GM18951 (cell line): ENCODE measurements around the gene TMEM87A.

Experiments
- POLR2A ChIP-seq: IDR thresholded peaks from 4 replicates; pipeline ENCODE4 v1.6.1; 2011; ENCODE audit warnings: mild to moderate bottlenecking; ENCODE audit not compliant: insufficient read length, insufficient read depth; ENCODE audit errors: extremely low read depth
- in situ Hi-C: fragments of 300-500 bp; cut with MboI; formaldehyde crosslinking; loops from one replicate; pipeline ENCODE4 v1.12.0; 2022; ENCODE audit warnings: low sequenced_read_pairs, mixed read lengths, inconsistent platforms; ENCODE audit not compliant: unreplicated experiment

The TMEM87A gene

DNA sequence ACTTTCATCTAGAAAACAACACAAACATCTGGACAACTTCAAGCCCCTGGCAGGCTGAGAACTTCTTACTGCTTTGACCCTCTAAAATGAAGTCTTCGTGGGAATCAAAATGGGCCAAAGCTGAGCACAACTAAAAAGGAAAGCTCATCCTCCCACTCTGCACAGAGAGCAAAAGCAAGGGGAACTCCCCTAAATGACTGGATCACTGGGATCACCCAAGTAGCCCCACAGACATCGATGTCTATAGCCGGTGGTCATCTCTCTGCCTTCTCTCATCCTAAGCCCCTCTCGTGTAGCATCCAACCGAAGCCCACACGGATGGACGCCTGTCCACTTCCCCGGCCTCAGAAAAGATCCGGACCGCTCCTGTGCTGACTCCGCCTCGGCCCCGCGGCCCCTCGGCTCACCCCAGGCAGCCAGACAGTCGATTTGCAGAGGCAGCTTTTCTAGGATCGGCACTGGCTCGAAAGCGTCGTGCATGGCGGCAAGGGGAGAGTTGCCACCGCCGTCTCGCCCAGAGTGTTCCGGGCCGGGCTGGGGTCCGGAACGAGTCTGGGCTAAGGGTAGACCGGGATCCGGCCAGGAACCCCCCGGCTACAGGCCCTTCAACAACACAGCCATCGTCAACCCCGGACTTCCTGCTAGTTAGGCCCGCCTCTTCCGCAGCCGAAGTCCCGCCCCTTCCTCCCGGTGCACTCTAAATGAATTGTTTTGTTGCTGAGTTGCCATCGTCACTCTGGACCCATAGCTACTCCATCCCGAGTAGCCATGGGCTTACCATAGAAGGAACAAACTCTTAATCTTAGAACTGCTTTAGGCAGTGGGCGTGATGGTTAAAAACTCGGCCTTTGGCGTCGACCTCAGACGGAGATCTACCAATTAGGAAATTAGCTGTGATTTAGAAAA, 65.3 kb downstream of the TMEM87A start, which contains the start of gene VPS39:
TSS of gene VPS39 (minus strand) at position 631 of the 906 bp plus-strand sequence. CDS start at position 480, 151 bp downstream.
- peak; percentile 82 for TF ChIP-seq POLR2A
- in situ Hi-C loops: no loop called here

DNA sequence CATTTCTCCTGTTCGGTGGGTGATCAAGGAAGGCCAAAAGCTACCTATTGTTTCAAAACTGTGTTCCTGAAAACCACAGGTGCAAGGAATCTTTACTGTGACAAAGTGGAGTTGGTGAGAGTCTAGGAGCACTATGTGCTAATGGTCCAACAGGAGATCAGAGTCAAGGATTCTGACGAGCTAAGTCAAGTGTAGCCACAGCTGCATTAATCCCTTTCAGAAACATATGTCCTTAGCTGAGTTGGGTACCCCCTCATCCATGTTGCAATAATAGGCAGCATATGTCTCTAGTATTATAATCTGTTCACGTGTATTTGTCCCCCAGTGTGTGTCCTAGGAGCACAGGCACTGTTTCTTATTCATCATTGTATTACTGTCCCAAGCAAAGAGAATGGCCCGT, 66.8 kb downstream of the TMEM87A start:
- TF ChIP-seq POLR2A: no peak
- in situ Hi-C loops: no loop called here

DNA sequence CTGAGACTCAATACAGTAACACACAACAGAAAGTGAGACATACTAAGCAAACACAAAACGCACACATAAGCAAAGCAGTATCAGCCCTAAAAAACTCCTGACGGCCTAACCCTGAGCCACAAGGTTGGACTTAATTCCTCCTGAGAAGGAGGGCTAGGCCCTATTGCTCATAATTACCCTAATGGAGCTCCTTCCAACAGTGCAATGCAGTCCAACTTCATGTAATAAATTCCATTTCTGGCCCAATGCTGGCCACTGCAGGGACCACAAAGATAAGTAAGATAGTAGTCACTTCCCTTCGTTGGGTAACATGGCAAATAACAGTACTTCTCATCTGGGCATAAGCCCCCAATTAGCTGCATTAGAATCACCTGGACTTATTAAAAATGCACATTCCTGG, 69.3 kb downstream of the TMEM87A start:
- in situ Hi-C loops: no loop called here
- no peak for TF ChIP-seq POLR2A

DNA sequence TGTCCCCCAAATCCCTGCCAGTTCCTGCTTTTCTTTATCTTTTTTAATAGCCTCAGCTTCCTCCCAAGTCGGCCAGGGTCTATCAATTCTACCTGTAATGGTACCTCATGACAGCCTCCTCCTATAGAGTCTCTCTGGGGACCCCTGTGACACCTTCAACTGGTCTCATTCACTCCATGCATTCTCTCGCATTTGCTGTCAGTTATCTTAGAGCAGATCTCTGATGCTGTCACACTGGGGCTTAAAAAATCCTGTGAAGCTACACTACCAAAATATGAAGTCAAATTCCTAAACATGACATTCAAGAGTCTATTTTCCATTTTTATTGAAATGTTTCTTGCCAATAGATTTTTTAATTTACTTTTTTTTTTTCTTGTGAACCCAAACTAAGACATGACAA, 70.6 kb downstream of the TMEM87A start:
- in situ Hi-C loops: no loop called here
- no peak for TF ChIP-seq POLR2A

DNA sequence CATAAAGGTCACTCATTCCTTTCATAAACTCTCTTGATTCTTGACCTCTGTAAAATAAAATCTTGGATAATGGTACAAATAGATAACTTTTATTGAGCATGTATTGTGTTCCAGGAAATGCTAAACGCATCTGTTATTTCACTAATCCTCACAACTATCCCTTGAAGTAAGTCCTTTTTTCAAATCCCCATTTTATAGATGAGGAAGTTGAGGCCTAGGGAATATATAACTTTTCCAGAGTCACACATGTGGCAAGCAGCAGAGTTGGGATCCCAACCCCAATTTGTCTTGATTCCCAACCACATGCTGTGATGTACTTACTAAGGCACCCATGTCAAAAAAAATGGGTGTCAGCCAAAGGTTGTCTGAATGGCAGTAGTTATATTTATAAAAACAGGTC, 71.4 kb downstream of the TMEM87A start:
- in situ Hi-C loops: no loop called here
- no peak for TF ChIP-seq POLR2A

DNA sequence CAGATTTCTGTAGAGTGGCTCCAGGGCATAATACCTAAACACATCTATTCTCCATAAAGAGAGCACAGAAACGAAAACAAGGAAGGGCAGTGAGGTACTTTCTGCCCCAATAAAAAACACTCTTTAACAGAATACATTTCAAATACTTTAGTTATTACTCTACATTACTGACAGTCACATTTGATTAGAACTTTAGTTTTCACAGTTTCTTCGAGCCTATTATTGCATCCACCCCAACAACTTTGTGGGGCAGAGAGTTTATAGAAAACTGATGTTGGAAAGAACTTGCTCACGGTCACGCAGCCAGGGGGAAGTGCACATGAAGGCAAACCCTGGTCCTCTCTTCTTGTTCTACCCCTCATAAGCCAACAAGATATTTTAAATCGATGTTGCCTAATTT, 74.1 kb downstream of the TMEM87A start:
- in situ Hi-C loops: no loop called here
- no peak for TF ChIP-seq POLR2A

DNA sequence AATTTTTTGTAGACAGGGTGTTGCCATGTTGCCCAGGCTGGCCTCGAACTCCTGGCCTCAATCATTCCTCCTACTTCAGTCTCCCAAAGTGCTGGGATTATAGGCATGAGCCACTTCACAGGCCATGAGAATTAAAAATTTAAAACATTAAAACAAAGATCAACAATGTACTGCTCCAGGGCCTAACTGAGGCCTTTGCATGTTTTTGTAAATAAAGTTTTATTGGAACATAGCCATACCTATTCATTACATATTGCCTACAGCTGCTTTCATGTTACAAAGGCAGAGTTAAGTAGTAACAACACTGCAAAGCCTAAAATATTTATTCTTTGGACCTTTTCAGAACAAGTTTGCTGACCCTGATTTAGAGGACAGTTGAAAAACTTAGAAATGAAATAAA, 74.7 kb downstream of the TMEM87A start:
- in situ Hi-C loops: no loop called here
- no peak for TF ChIP-seq POLR2A

DNA sequence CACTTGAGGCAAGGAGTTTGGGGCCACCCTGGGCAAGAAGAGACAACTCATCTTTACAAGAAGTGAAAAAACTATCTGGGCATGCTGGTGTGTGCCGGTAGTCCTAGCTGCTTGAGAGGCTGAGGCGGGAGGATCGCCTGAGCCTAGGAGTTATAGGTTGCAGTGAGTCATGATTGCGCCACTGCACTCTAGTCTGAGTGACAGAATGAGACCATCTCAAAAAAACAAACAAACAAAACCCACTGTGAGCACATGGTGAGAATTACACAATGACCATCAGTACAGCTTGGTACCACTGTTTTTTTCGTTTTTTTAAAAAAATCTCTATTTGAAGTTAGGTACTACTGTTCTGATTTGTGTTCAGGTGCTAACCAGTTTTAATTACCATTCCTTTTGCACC, 78.7 kb downstream of the TMEM87A start:
- in situ Hi-C loops: no loop called here
- no peak for TF ChIP-seq POLR2A

DNA sequence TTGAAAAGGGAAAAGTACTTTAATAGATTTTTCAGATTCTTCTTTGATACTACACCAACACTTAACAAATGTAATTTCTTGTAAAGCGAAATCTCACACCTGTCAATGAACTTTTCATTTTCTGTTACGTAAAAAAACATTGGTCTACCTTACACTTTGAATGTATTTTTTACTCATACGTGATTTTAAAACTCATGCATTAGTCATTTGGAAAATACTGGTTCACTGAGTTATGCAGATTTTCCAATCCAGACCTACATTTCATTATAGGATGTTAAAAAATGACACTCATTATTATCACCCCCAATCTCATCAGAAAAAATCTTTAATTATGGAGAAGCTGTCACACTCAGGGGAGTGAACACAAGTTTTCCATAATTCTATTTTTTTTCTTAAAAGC, 79.8 kb downstream of the TMEM87A start:
- TF ChIP-seq POLR2A: no peak
- in situ Hi-C loops: no loop called here

DNA sequence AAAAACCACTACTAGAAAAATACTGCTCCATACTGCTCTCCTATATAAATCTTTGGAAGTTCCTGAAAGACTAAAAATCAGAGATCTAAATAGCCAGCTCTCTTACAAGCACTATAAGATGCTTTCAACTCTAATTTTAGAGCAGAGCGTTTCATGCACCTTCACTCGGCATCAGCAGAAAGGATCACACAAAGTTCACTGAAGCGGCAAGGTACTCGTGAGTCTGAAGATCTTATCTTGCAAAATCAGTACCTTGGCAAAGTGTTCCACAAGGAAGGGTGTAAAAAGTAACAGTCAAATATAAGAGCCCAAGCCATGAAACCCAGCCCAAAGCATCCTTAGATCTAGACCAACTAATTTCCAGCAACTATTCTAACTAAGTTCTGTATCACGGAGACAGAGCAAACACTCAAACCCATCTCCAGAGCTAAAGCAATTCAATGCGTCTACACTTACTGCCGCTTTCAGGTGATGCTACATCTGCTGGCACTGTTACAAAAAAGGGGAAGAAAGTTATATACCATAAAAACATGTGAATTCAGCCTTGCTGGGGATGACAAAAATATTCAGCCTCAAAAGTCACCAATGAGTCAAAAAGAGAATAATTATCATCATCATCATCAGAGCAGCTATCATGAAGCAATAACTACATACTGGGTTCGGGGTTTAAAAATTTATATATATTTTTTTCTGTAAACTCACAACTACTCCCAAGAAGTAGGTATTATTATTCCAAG, 81.5 kb downstream of the TMEM87A start:
- no peak for TF ChIP-seq POLR2A
- in situ Hi-C loops: no loop called here

DNA sequence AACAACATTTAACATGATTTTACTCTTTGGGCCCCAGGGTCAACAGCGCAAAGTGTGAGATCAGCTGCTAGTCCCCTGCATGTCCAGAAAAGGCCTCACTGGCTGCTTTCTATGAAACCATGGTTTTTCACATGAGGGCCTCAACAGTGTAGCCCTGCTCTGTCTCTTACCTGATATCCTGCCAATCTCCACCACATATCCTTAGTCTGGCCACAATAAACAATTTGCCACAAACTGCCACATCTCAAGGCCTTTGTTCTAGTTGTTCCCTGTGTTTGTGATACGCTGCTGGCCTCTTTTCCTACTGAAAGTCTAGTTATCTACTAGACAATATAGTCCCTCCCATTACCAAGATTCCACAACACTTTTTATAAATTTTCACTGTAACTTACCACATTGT, 82.9 kb downstream of the TMEM87A start:
- in situ Hi-C loops: no loop called here
- no peak for TF ChIP-seq POLR2A

DNA sequence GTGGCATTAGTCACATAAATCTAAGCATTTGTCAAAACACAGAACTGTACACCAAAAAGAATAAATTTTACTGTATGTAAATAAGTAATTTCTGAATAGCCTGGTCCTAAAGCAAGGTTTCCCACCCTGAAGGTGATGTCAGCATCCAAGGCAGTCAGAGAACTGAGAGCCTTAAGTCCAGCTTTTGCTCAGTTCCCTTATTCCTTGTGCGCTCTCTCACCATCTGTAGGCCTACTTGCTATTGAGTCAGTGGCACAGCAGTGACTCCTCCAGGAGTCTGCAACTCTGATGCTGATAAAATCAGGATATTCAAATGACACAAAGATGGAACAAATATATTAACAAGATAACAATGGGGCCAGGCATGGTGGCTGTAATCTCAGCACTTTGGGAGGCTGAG, 87.4 kb downstream of the TMEM87A start:
- TF ChIP-seq POLR2A: no peak
- in situ Hi-C loops: no loop called here

DNA sequence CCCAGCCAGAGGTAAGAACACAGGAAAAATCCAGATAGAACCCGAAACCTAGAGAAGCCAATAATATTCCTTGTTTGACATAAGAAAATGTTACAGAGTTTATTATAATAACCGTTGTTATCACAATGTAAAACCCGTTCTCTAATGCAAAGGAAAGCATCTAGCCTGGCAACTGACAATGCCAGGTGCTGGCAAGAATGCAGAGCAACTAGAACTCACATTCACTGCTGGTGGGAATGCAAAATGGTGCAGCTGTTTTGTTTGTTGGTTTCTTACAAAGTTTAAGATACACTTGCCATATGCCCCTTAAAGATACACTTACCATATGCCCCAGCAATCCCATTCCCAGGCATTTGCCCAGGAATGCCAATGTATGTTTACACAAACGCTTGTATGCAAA, 88.5 kb downstream of the TMEM87A start:
- in situ Hi-C loops: no loop called here
- no peak for TF ChIP-seq POLR2A

DNA sequence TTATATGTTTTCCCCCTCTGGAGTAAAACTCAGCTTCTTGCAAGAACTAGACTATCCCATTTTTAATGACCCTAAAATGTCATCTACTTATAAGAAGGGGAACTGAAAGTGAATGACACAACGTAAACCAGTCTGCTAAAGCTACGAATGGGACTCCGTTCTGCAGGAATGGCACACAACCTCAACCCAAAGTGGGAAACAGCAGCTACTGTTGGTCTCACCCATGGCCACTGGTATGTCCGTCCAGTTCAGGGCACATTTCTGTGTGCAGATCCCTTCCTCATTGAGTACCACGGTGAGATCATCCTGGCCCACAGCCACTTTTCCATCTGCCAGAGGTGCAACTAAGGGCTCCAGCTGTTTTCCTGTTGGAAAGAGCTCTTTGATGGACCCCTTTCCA, 88.9 kb downstream of the TMEM87A start:
- in situ Hi-C loops: no loop called here
- no peak for TF ChIP-seq POLR2A
